ENCODE data around the gene PLCB4.

DNA sequence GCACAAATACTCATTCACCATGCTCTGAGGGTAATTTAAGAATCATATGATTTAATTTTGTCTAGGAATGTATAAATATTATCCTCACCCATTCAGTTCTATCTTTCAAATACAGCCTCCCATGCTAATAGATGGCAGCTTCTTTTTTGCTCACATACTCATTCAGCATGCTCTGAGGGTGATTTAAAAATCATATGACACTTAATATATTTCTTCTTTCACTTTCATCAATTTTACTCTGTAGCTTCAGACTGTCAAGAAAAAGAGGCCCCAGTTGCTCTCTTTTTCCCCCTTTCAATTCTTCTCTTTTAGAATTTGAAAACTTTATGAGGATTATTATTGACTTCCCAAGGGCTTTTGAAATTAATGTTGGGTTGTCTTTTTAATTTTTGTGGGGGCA lies 283.9 kb downstream of the PLCB4 start:
- TF ChIP-seq, protein P1, sequence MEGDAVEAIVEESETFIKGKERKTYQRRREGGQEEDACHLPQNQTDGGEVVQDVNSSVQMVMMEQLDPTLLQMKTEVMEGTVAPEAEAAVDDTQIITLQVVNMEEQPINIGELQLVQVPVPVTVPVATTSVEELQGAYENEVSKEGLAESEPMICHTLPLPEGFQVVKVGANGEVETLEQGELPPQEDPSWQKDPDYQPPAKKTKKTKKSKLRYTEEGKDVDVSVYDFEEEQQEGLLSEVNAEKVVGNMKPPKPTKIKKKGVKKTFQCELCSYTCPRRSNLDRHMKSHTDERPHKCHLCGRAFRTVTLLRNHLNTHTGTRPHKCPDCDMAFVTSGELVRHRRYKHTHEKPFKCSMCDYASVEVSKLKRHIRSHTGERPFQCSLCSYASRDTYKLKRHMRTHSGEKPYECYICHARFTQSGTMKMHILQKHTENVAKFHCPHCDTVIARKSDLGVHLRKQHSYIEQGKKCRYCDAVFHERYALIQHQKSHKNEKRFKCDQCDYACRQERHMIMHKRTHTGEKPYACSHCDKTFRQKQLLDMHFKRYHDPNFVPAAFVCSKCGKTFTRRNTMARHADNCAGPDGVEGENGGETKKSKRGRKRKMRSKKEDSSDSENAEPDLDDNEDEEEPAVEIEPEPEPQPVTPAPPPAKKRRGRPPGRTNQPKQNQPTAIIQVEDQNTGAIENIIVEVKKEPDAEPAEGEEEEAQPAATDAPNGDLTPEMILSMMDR (IDR thresholded peaks at IDR 0.05; ENCODE audit: insufficient read depth, low read length, poor library complexity, severe bottlenecking), result no peak
- no peak for TF ChIP-seq EZH2phosphoT487 (conservative IDR thresholded peaks at IDR 0.05; ENCODE audit: low read length)

Data from SU-DHL-6 (cell line).